Activated naive CD8-positive, alpha-beta T cell (primary cell): ENCODE results near the gene RUNX2.
A peak's percentile ranks its signal among the peaks of the same experiment; 100 is the strongest.

ENCODE experiments used
- H3K27ac Mint-ChIP-seq: one replicate; pipeline ENCODE4 v1.8.0; 2021; ENCODE audit warnings: mixed read lengths
- H3K27me3 Mint-ChIP-seq: one replicate; pipeline ENCODE4 v1.8.0; 2021; ENCODE audit warnings: mixed read lengths
- H3K36me3 Mint-ChIP-seq: one replicate; pipeline ENCODE4 v1.8.0; 2021; ENCODE audit warnings: mixed read lengths
- H3K4me1 Mint-ChIP-seq: one replicate; pipeline ENCODE4 v1.8.0; 2021; ENCODE audit warnings: low read depth, mixed read lengths
- H3K4me3 Mint-ChIP-seq: one replicate; pipeline ENCODE4 v1.8.0; 2021; ENCODE audit warnings: mild to moderate bottlenecking, mixed read lengths
- H3K9me3 Mint-ChIP-seq: one replicate; pipeline ENCODE4 v1.8.0; 2021; ENCODE audit warnings: low read depth, mixed read lengths

The RUNX2 gene

DNA sequence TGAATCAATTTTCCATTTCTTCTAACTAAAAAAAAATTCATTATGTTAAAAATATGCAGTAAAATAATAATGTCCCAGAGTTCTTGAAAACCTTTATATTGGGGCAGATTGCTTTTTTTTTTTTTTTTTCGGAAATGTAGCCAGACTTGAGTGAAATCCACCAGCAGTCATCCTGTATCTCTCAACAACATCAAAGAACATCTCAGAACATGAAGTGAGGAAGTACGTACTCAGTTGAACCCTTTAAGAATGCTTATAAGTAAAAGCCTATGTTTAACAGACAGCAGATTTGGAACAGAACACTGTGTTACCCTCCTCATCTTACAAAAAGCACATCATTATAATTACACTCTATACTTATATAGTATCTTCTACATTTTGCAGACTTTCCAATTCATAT is 100.6 kb downstream of the RUNX2 start:
- Mint-ChIP-seq H3K4me3 (peak overlapping the region; percentile 4), H3K27ac (peak overlapping the region; percentile 18), H3K36me3 (peaks cover 9% of the 10 kb centered on the region), H3K4me1 (peaks cover 79% of the 10 kb centered on the region), H3K9me3 (no peaks in the 10 kb centered on the region), H3K27me3 (no peaks in the 10 kb centered on the region)

DNA sequence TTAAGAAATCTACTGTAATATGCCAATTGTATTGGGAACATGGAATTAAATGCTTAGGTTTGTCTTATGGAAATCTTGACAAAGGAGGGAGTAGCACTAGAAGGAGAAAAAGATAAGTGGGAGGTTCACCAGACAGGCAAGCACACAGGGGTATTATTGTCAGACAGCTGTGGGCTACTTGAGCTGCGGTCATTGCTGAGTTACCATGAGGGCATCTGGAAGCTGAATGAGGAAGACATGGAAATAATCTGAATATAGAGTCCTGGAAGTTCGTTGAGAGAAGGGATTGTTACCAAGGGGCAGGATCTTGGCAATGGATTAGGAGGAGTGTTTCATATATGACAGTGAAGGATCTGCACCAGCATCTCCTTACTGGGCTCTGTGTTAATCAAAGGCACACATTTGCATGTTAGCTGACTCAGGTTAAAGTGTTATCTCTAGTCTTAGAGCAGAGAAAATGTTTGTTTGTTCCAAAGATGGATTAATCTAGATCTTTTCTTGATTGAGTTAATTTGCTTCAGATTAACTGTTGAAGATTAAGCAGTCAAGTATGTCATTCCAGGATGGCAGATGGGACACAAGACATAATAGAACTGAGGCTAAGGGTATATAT is 102.6 kb downstream of the RUNX2 start:
- H3K27me3 Mint-ChIP-seq, result no peaks in the 10 kb centered on the region
- peak overlapping the region; percentile 65 for H3K4me3 Mint-ChIP-seq
- H3K36me3 Mint-ChIP-seq, result peaks cover 9% of the 10 kb centered on the region
- H3K4me1 Mint-ChIP-seq, result peaks cover 78% of the 10 kb centered on the region
- H3K9me3 Mint-ChIP-seq, result no peaks in the 10 kb centered on the region
- peak overlapping the region; percentile 64 for H3K27ac Mint-ChIP-seq

DNA sequence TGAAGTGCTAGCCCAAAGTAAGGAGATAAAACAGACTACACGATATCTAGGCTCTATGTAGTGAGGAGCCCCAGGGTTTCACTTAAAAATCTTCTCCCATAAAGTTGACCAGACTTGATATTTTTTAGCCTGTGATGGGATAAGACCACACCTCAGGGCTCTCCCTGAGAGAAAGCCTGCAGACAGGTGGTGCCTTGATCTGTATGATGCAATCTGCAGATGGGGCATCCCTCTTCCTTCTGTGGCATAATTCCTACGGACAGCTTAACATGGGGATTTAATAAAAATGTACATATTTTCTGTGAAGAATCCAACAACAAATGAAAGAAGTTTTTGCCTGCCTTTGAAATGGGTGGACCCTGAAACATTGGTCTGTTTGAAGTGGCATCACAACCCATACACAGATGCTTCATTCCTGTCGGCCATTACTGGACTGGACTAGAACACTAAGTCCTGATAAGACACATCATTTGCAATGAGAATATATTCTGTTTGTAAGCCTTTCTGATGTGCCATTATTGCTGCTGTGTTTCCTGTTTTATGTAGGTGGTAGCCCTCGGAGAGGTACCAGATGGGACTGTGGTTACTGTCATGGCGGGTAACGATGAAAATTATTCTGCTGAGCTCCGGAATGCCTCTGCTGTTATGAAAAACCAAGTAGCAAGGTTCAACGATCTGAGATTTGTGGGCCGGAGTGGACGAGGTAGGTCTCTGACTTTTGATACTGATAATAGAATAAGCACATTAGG is 103.4 kb downstream of the RUNX2 start:
- Mint-ChIP-seq H3K4me1 (peaks cover 81% of the 10 kb centered on the region), H3K27ac (peak overlapping the region; percentile 64), H3K27me3 (no peaks in the 10 kb centered on the region), H3K4me3 (peak overlapping the region; percentile 65), H3K36me3 (peaks cover 9% of the 10 kb centered on the region), H3K9me3 (no peaks in the 10 kb centered on the region)

DNA sequence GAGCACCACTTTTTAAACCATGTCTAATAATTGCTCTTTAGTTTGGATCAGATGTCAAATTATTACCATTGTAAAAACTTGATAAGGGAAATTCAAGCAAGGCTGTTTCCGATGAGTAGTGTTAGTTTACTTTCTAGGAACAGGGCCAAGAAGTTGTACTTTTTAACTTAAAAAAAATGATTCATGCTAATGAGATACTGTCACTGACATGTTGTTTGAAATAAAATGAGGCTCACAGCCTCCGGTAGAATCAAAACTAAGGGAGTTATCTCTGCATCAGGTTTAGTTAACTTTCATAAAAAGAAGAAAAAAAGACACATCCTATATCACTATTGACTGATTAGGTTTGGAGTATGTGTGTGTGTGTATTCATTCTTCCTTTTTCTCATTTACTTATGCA is 104.8 kb downstream of the RUNX2 start:
- Mint-ChIP-seq H3K4me1 (peaks cover 90% of the 10 kb centered on the region), H3K9me3 (no peaks in the 10 kb centered on the region), H3K4me3 (peak overlapping the region; percentile 45), H3K27ac (peak overlapping the region; percentile 29), H3K27me3 (no peaks in the 10 kb centered on the region), H3K36me3 (peaks cover 21% of the 10 kb centered on the region)

DNA sequence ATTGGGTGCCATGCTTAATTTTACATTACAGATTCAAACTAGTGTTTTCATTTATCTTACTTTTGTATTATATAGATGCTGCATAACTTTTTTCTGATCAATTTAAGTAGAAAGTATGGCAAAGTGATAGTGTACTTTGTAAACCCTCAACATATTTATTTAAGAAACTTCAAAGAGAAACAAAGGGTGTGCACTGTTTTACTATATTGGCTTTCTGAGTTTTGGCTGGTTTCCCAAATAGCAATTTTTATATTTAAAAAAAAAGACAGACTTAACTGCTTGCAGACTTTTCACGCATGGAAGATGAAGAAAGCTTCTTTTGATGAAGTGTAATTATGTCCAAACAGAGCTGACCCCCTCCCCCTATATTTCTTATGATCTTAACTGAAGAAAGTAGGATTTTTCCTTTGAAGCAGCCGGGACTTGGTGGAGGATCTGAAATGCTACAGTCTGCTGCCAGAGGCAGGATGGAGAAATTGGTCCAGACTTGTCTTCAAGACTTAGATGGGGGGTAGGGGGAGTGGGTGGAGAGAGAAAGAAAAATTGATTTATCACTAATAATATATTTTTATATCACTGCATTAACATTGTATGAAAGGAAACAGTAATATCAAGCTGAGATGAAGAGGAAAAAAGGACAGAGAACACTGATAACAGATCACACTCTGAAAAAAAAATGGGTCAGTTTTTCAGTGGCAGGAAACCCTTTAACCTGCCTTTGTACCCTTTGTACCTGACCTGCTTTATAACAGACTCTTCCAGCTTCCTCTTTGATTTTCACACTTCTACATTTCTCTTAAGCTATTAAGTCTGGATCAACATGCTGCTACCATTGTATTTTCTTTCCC is 105.6 kb downstream of the RUNX2 start:
- H3K9me3 Mint-ChIP-seq, result no peaks in the 10 kb centered on the region
- H3K4me3 Mint-ChIP-seq, result peak overlapping the region; percentile 69
- no peak overlapping the region for H3K27ac Mint-ChIP-seq
- H3K4me1 Mint-ChIP-seq, result peaks cover 90% of the 10 kb centered on the region
- H3K27me3 Mint-ChIP-seq, result no peaks in the 10 kb centered on the region
- peaks cover 25% of the 10 kb centered on the region for H3K36me3 Mint-ChIP-seq

DNA sequence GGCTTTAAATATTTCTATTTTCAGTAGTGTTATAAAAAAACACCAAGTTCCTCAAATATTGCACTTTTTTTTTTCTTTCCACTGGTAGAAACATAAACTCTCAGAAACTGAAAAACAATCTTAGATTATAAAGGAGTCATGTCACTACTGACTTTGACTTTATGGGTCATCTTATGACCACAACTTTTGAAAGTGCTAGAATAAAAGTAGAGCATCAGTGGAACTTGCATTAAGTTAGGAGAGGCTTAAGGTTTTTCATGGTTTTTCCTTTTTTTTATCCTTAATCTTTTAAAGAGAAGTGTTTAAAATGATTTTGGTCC is 106.2 kb downstream of the RUNX2 start:
- Mint-ChIP-seq H3K27ac (no peak overlapping the region), H3K36me3 (peaks cover 25% of the 10 kb centered on the region), H3K4me3 (peak overlapping the region; percentile 69), H3K27me3 (no peaks in the 10 kb centered on the region), H3K9me3 (no peaks in the 10 kb centered on the region), H3K4me1 (peaks cover 89% of the 10 kb centered on the region)

DNA sequence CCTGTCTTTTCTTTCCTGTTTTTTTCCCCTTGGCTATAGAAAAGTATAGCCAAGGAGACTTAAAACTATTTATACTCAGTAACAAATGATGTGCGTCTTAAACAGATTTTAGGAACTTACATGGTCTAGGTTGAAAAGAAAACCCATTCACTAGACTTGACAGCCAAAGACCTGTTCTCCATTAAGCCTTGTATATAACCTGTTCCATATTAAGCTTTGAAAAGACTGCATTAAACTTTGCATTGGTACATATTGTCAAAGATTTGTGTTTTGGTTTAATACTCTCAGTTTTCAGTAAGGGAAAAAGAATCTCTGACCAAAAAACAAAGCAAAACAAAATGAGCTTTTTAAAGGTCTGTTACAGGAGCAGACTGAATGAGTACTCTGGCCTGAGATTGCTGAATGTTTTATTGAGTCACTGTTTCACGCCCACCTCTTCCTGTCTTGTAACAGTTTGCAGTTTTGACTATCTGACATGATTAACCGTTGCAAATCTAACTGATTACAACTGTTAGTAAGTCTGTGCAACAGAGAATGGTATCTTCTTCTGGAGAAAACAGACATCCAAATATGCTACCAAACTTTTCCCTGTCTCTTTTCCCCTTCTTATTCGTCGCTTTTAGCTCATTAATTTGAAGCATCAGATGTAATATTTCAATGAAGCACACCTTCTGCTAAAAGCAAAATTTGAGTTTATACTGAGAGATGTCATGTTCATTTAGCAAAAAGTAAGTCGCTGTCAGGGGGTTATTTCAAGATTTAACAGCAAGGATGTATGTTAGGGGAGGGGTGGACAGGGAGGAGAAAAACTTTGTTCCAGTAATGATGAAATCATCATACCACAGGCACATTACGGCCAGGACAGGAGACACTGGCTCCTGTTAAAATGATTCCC is 108.7 kb downstream of the RUNX2 start:
- peaks cover 38% of the 10 kb centered on the region for H3K36me3 Mint-ChIP-seq
- peak overlapping the region; percentile 94 for H3K27ac Mint-ChIP-seq
- no peaks in the 10 kb centered on the region for H3K9me3 Mint-ChIP-seq
- no peaks in the 10 kb centered on the region for H3K27me3 Mint-ChIP-seq
- H3K4me3 Mint-ChIP-seq, result peak overlapping the region; percentile 76
- peaks cover 86% of the 10 kb centered on the region for H3K4me1 Mint-ChIP-seq

DNA sequence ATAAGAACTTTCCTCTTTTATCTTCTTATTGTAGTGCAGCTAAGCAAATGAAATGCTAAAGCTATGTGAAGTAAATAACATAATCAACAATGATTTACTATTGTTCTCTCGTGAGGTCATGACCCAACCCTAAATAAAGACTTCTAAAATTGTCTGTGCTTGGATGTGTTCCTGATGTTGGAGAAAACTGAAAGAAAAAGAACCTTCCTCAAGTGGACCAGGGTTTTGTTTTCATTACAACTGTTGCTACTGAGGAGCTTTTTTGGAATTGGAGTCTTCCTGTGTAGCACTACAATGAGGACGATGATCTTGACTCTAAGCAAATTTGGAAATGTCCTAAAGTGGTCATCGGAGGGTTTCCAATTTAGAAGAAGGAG is 109.3 kb downstream of the RUNX2 start:
- Mint-ChIP-seq H3K27me3 (no peaks in the 10 kb centered on the region), H3K4me1 (peaks cover 86% of the 10 kb centered on the region), H3K27ac (peak overlapping the region; percentile 48), H3K9me3 (no peaks in the 10 kb centered on the region), H3K36me3 (peaks cover 40% of the 10 kb centered on the region), H3K4me3 (peak overlapping the region; percentile 76)

DNA sequence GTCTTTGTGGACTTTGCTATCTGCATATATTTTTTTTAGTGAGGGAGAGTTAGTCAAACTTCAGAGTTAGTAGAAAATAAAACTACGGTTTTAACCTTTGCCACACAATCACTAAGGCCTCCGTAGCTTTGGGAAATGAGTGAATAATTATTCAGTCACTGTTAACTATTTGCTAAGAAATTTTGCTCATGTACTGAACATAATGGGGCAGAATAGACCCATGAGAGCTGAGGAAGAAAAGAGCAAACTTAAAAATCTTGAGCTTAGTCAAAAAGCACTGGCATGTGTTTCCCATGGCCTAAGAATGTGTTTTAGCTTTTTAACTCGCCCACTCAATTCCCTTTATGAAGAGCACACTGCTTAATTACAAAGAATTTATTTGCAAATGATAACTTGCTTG is 110.0 kb downstream of the RUNX2 start:
- peak overlapping the region; percentile 76 for H3K4me3 Mint-ChIP-seq
- peaks cover 44% of the 10 kb centered on the region for H3K36me3 Mint-ChIP-seq
- H3K27ac Mint-ChIP-seq, result peak overlapping the region; percentile 56
- H3K4me1 Mint-ChIP-seq, result peaks cover 84% of the 10 kb centered on the region
- no peaks in the 10 kb centered on the region for H3K9me3 Mint-ChIP-seq
- no peaks in the 10 kb centered on the region for H3K27me3 Mint-ChIP-seq

DNA sequence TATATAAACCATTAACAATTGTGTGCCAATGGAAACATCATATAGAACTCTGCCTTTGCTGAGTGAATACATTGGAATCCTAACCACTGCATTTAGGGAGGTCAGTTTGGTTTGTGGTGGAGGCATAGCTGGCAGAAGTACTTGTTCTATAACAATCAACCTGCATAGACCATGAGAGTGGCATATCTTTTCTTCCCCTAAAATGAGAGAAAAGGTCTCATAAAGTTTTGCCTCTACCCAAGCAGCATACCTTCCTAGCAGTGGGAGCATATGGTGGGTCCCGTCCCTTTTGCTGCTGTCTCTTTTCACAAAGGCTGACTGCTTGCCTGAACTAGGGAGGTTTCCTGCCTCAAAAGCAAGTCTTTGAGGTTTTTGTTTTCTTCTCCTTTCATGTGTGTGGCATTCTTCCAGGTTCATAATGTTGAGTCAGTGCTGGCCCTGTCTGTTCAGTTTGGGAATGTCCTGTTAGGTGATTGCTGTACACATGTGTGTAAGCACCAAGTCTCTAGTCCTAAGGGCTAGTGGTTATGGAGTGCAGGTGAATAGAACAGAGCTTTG is 110.8 kb downstream of the RUNX2 start:
- Mint-ChIP-seq H3K27ac (peak overlapping the region; percentile 56), H3K36me3 (peaks cover 49% of the 10 kb centered on the region), H3K9me3 (no peaks in the 10 kb centered on the region), H3K27me3 (no peaks in the 10 kb centered on the region), H3K4me3 (peak overlapping the region; percentile 46), H3K4me1 (peaks cover 82% of the 10 kb centered on the region)

DNA sequence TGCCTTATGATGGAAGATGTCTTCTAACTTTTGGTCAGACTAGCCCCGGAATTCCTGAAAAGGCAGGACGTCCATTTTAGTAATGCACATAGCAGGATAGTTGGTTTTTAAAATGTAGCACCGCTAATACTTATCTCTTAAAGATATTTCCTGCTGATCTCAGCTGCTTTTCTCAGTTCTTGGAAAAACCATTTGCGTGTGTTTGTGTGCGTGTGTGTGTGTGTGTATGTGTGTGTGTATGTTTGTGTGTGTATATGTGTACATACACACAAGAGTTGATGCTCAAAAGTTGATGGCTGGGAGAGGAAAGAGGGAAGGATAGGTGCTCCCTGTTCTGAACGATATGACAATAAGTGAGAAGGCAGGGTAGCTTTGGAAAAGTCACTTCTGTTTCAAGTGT is 111.3 kb downstream of the RUNX2 start:
- Mint-ChIP-seq H3K27ac (peak overlapping the region; percentile 56), H3K27me3 (no peaks in the 10 kb centered on the region), H3K4me3 (peak overlapping the region; percentile 46), H3K9me3 (no peaks in the 10 kb centered on the region), H3K36me3 (peaks cover 49% of the 10 kb centered on the region), H3K4me1 (peaks cover 82% of the 10 kb centered on the region)

DNA sequence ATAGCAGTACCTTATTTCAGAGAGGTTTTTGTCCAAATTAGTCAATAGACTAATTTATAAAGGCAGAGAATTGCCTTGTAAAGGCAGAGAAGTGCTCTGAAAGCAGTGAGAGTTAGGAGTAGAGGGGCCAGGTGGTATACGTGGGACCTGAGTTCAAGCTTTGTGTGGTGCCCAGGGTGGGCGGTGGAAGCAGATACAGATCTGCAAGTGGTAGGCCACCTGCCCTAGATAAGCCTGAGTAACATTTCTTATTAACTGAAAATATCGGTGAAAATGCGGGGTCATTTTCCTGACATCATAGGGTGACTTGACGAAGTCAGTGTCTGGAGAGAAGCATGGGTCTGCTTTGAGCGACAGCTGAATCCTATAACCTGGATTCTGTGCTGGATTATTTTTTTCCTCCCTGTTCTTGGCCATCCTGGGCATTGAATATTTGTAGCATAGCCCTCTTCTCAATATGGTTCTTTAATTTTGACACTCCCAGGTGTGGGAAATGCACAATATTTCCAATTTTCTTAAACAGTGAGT is 111.8 kb downstream of the RUNX2 start:
- Mint-ChIP-seq H3K9me3 (no peaks in the 10 kb centered on the region), H3K36me3 (peaks cover 49% of the 10 kb centered on the region), H3K4me3 (peak overlapping the region; percentile 46), H3K27ac (peak overlapping the region; percentile 41), H3K4me1 (peaks cover 83% of the 10 kb centered on the region), H3K27me3 (no peaks in the 10 kb centered on the region)

DNA sequence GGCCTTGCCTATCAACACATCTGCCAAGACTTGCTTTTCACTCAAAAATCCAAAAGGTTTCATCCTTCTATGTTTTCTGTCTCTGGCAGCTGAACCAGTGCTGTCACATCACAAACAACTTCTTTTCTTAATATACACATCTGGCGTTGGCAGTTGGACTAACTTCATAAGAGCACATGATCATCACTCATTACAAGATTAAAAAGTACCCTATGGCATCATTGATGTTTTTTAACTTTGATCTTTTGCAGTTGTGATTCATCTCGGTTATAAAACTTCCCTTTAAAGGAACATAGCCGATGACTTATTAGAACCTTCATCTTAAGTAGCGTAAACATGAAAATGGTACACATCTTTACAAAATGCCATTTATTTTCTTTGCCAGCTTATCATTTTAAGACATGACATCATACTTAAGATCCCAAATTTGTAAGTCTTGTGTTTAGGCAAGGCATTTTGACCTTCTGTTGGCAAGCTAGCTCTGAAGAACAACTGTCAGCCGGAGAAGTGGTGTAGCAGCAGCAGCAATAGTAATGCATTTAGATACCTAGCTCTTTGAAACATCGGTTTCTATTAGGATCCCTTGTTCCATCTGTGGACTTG is 113.8 kb downstream of the RUNX2 start:
- H3K27me3 Mint-ChIP-seq, result no peaks in the 10 kb centered on the region
- H3K27ac Mint-ChIP-seq, result peak overlapping the region; percentile 92
- H3K36me3 Mint-ChIP-seq, result peaks cover 55% of the 10 kb centered on the region
- H3K4me1 Mint-ChIP-seq, result peaks cover 82% of the 10 kb centered on the region
- peak overlapping the region; percentile 60 for H3K4me3 Mint-ChIP-seq
- no peaks in the 10 kb centered on the region for H3K9me3 Mint-ChIP-seq

DNA sequence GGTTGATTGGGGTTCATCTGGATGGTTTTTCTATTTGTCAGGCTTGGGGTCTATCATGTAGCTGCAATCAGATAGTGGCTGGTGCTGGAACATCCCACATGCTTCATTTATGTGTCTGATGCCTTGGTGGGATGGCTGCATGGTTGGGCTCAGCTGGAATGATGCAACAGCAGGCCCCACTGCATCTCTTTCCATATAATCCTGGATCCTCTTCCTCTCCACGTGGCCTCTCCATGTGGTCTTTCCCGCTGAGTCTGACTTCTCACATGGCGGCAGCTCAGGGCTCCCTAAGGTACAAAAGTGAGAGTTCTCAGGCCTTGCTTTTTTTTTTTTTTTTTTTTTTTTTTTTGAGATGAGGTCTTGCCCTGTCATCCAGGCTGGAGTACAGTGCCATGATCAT is 114.6 kb downstream of the RUNX2 start:
- peaks cover 50% of the 10 kb centered on the region for H3K36me3 Mint-ChIP-seq
- H3K4me1 Mint-ChIP-seq, result peaks cover 81% of the 10 kb centered on the region
- peak overlapping the region; percentile 92 for H3K27ac Mint-ChIP-seq
- H3K27me3 Mint-ChIP-seq, result no peaks in the 10 kb centered on the region
- no peak overlapping the region for H3K4me3 Mint-ChIP-seq
- no peaks in the 10 kb centered on the region for H3K9me3 Mint-ChIP-seq
